GM12891 (cell line): ENCODE data around the gene TARS2.

ENCODE experiments used
- POLR2A ChIP-seq: IDR thresholded peaks from 2 replicates; pipeline ENCODE4 v1.6.1; 2011; ENCODE audit warnings: low read depth, low read length, control low read depth
- POLR2AphosphoS5 ChIP-seq: IDR thresholded peaks from 2 replicates; pipeline ENCODE4 v1.6.1; 2011; ENCODE audit warnings: low read depth, low read length, control low read depth
- SPI1 ChIP-seq: IDR thresholded peaks from 2 replicates; pipeline ENCODE4 v1.6.1; 2011; ENCODE audit warnings: low read depth, low read length, control low read depth
- TAF1 ChIP-seq: IDR thresholded peaks from 2 replicates; pipeline ENCODE4 v1.6.1; 2011; ENCODE audit warnings: low read depth, low read length, control low read depth

DNA sequence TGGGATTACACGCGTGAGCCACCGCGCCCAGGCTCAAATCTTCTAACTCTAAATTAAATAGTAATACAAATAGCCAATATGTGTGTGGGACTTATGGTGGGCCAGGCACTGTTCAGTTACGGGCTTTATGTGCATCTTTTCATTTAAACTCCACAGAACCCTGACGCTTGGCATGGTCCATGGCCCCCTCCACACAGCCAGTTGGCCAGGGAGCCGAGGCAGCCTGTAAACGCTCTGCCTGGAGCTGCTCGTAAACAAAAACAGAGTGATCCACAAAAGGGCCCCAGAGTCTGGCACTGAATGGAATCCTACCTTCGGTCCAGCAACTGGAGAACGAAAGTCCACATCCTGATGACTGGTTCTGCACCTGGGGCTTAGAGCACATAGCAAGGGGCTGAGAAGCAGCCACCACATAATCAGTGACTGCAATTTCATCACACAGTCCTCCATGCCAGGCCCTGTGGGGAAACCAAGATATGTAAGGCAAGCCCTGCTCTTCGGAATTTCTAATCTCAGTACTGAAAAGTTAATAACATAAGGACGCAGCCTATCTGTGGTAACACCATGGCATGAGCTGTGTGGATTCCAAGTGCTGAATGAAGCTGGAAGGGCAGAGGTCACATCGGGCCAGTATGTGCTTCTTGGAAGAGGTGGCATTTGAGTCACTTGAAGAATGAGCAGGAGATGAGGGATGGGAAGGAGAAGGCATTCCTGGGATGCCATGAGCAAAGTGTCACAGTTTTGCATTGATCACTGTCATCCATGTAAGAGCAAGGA is 48.5 kb downstream of the TARS2 start:
- TF ChIP-seq POLR2A = no peak
- no peak for TF ChIP-seq TAF1
- no peak for TF ChIP-seq POLR2AphosphoS5
- TF ChIP-seq SPI1 = no peak
